ENCODE data around the gene APOL1. TPM values are rescaled to one million over a fixed set of nuclear protein-coding genes. Genes with fewer than 3 reads are reported as not detected.

APOL1 gene
- total and polyA plus RNA-seq, 2 donors (not counting 3 experiments of a cell fraction or from before 2014, with no cell fraction given), result 8.2 to 14.1 TPM

DNA sequence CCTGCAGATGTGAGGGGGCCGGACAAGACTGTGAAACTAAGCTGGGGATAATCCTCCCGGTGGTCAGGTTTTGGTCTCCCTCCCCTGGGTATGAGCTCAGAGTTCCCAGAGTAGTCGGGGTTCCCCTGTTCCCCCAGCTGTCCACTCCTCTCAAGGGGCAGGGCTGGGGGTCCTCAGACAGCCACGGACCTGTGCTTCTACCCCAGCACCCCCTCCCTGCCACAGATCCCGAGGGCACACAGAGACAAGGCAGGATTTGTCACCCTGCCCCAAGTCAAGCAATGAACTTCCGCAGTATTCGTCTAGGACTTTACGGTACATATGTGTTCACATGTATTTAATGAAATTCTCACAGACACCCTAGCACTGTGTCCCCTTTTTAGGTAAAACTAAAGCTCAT, 45.2 kb downstream of the APOL1 start:
- dilution Hi-C loops (cut with MboI; ENCODE audit: extremely low pct_ligation_motif_present, low sequenced_read_pairs), result no loop called here
- CTCF ChIA-PET, result interaction anchor here (0.6 to 5.6 kb wide), 5 partner anchors 13 to 188 kb away, joined by 3 to 68 read pairs (median 3); no protein-coding TSS in a partner anchor

GRCh38 chr22:36298601-36299000, 45.7 kb downstream of the APOL1 start:
- dilution Hi-C loops (cut with MboI; ENCODE audit: extremely low pct_ligation_motif_present, low sequenced_read_pairs), result no loop called here

More for the DNA sequence above, 45.2 kb downstream of the APOL1 start:
- no peak overlapping the region for H2AFZ ChIP-seq (ENCODE audit: low read depth, low read length)
- H3K9me3 ChIP-seq (replicated peaks; ENCODE audit: control insufficient read depth, insufficient read depth, low read length), result no peaks in the 10 kb centered on the region
- no peak for DNase-seq (ENCODE audit: low read depth, low spot score)
- H3K27ac ChIP-seq (ENCODE audit: insufficient read depth, low read depth, low read length), result no peak overlapping the region
- H3K4me2 ChIP-seq (ENCODE audit: insufficient read depth, low read length), result no peak overlapping the region
- intact Hi-C loops (cut with micrococcal nuclease), result no loop called here
- H3K36me3 ChIP-seq (ENCODE audit: control insufficient read depth in 2 of 2, extremely low read depth in 1 of 2, insufficient read depth in 2 of 2, low read length in 2 of 2), result peaks cover 90% of the 10 kb centered on the region in 2 experiments
- BruUV-seq (replicated peaks), result no TSS peak
- no peaks in the 10 kb centered on the region for H4K20me1 ChIP-seq (replicated peaks; ENCODE audit: control insufficient read depth, extremely low read depth, insufficient read depth, low read length)
- H3K27me3 ChIP-seq (ENCODE audit: control insufficient read depth in 2 of 2, insufficient read depth in 2 of 2, low read length in 2 of 2), result no peaks in the 10 kb centered on the region
- H3K4me1 ChIP-seq (ENCODE audit: control insufficient read depth, extremely low read depth, insufficient read depth, low read length), result no peaks in the 10 kb centered on the region
- no peaks in the 10 kb centered on the region for H3K9me1 ChIP-seq (replicated peaks; ENCODE audit: control insufficient read depth, extremely low read depth, insufficient read depth, low read length)
- no peak overlapping the region for H3K9ac ChIP-seq (replicated peaks; ENCODE audit: extremely low read depth, insufficient read depth, low read length)
- H3K79me2 ChIP-seq (ENCODE audit: control insufficient read depth, insufficient read depth, low read length), result peaks cover 70% of the 10 kb centered on the region
- no peak overlapping the region for H3K4me3 ChIP-seq (replicated peaks in 1 of 3; ENCODE audit: insufficient read depth in 1 of 3, low read depth in 1 of 3, low read length in 3 of 3)
- no peak for FAIRE-seq
- TF ChIP-seq GATA2 (IDR thresholded peaks at IDR 0.05; ENCODE audit: insufficient read depth, insufficient read length, low read depth, low read length) (no peak), MAX (IDR thresholded peaks at IDR 0.05; ENCODE audit: insufficient read depth, insufficient read length) (no peak), JUN (IDR thresholded peaks at IDR 0.05; ENCODE audit: borderline replicate concordance, insufficient read depth, insufficient read length, low read depth) (no peak), POLR2A (IDR thresholded peaks at IDR 0.05; ENCODE audit: low read depth, low read length) (no peak), MYC (IDR thresholded peaks at IDR 0.05; ENCODE audit: low read depth, low read length) (no peak), FOS (IDR thresholded peaks at IDR 0.05; ENCODE audit: borderline replicate concordance, insufficient read depth, low read length) (no peak), EZH2 (IDR thresholded peaks at IDR 0.05; ENCODE audit: borderline replicate concordance, low read depth, low read length, severe bottlenecking) (no peak)
- POLR2A ChIA-PET, result no interaction called here

More at GRCh38 chr22:36298601-36299000, 45.7 kb downstream of the APOL1 start:
- Histone ChIP-seq H3K9me3 (replicated peaks; ENCODE audit: control insufficient read depth, insufficient read depth, low read length) (no peaks in the 10 kb centered on the region), H3K27ac (ENCODE audit: insufficient read depth, low read depth, low read length) (no peak overlapping the region), H3K4me2 (ENCODE audit: insufficient read depth, low read length) (no peak overlapping the region), H2AFZ (ENCODE audit: low read depth, low read length) (no peak overlapping the region), H3K27me3 (ENCODE audit: control insufficient read depth in 2 of 2, insufficient read depth in 2 of 2, low read length in 2 of 2) (no peaks in the 10 kb centered on the region), H3K4me1 (ENCODE audit: control insufficient read depth, extremely low read depth, insufficient read depth, low read length) (no peaks in the 10 kb centered on the region), H3K9ac (replicated peaks; ENCODE audit: extremely low read depth, insufficient read depth, low read length) (no peak overlapping the region), H3K4me3 (replicated peaks in 1 of 3; ENCODE audit: insufficient read depth in 1 of 3, low read depth in 1 of 3, low read length in 3 of 3) (no peak overlapping the region), H3K79me2 (ENCODE audit: control insufficient read depth, insufficient read depth, low read length) (peaks cover 67% of the 10 kb centered on the region), H4K20me1 (replicated peaks; ENCODE audit: control insufficient read depth, extremely low read depth, insufficient read depth, low read length) (no peaks in the 10 kb centered on the region), H3K36me3 (ENCODE audit: control insufficient read depth in 2 of 2, extremely low read depth in 1 of 2, insufficient read depth in 2 of 2, low read length in 2 of 2) (peaks cover 85 to 89% of the 10 kb centered on the region in 2 experiments), H3K9me1 (replicated peaks; ENCODE audit: control insufficient read depth, extremely low read depth, insufficient read depth, low read length) (no peaks in the 10 kb centered on the region)
- TF ChIP-seq FOS (IDR thresholded peaks at IDR 0.05; ENCODE audit: borderline replicate concordance, insufficient read depth, low read length) (no peak), MYC (IDR thresholded peaks at IDR 0.05; ENCODE audit: low read depth, low read length) (no peak), EZH2 (IDR thresholded peaks at IDR 0.05; ENCODE audit: borderline replicate concordance, low read depth, low read length, severe bottlenecking) (no peak), POLR2AphosphoS5 (IDR thresholded peaks at IDR 0.05; ENCODE audit: insufficient read depth, low read depth, low read length) (no peak), CTCF (IDR thresholded peaks at IDR 0.05; ENCODE audit: extremely low read depth in 1 of 2, insufficient read depth in 1 of 2, low read depth in 1 of 2, low read length in 2 of 2) (no peak), POLR2A (IDR thresholded peaks at IDR 0.05; ENCODE audit: low read depth, low read length) (no peak), MAX (IDR thresholded peaks at IDR 0.05; ENCODE audit: insufficient read depth, insufficient read length) (no peak), JUN (IDR thresholded peaks at IDR 0.05; ENCODE audit: borderline replicate concordance, insufficient read depth, insufficient read length, low read depth) (no peak), GATA2 (IDR thresholded peaks at IDR 0.05; ENCODE audit: insufficient read depth, insufficient read length, low read depth, low read length) (no peak)
- BruUV-seq (replicated peaks), result no TSS peak
- ChIA-PET CTCF (interaction anchor here (0.6 to 5.6 kb wide), 5 partner anchors 13 to 188 kb away, joined by 3 to 68 read pairs (median 3); no protein-coding TSS in a partner anchor), POLR2A (no interaction called here)
- intact Hi-C loops (cut with micrococcal nuclease), result no loop called here
- no peak for FAIRE-seq
- no peak for DNase-seq (ENCODE audit: low read depth, low spot score)
